Measurements from ENCODE around the gene TMEM26. TPM values are rescaled to one million over a fixed set of nuclear protein-coding genes. Genes with fewer than 3 reads are reported as not detected.
A peak's percentile ranks its signal among the peaks of the same experiment; 100 is the strongest.
"Not testable (repeated sequence)": the region's sequence is repeated elsewhere in the genome, so short reads cannot be mapped to it uniquely, and the experiment has no call there.

Gene TMEM26
- total RNA-seq, 6 experiments from 2014 or later = 0.42 to 3.8 (median 0.77) TPM

DNA sequence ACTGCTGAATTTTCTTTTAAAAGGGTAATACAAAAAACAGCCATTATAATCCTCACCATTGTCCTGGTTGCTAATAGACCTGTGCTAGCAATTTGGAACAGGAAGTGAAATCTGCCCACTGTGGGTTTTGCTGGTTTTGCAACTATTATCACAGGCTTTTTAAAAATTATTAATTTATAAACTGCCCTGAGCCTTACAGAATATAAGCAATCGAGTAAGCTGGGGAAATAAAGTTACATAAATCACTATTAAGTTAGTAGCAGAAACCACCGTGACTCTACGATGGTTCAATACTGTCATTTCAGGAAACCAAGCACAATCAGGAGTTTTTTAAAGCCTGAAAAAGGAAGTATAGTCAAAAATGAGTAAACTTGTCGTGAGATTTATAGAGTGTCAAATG is 62.3 kb downstream of the TMEM26 start:
- H3K27me3 ChIP-seq = no peaks in the 10 kb centered on the region
- peak in 1 of 4 donors; percentile 42 for ATAC-seq
- 51% methylated on average over 4 of the region's 4 CpGs for WGBS (ENCODE audit: insufficient coverage, low coverage, low lambda C conversion rate, missing lambda C conversion rate)
- no peaks in the 10 kb centered on the region for H3K9me3 ChIP-seq
- no peaks in the 10 kb centered on the region for H3K36me3 ChIP-seq
- no peak for DNase-seq
- no peak for TF ChIP-seq POLR2A (IDR thresholded peaks at IDR 0.05)
- TF ChIP-seq, protein P1, sequence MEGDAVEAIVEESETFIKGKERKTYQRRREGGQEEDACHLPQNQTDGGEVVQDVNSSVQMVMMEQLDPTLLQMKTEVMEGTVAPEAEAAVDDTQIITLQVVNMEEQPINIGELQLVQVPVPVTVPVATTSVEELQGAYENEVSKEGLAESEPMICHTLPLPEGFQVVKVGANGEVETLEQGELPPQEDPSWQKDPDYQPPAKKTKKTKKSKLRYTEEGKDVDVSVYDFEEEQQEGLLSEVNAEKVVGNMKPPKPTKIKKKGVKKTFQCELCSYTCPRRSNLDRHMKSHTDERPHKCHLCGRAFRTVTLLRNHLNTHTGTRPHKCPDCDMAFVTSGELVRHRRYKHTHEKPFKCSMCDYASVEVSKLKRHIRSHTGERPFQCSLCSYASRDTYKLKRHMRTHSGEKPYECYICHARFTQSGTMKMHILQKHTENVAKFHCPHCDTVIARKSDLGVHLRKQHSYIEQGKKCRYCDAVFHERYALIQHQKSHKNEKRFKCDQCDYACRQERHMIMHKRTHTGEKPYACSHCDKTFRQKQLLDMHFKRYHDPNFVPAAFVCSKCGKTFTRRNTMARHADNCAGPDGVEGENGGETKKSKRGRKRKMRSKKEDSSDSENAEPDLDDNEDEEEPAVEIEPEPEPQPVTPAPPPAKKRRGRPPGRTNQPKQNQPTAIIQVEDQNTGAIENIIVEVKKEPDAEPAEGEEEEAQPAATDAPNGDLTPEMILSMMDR (IDR thresholded peaks at IDR 0.05) = no peak
- intact Hi-C loops (cut with DNase I) = no loop called here
- H3K4me3 ChIP-seq = no peak overlapping the region
- peak overlapping the region in 1 of 3 donors; percentile 26 for H3K27ac ChIP-seq
- no peaks in the 10 kb centered on the region for H3K4me1 ChIP-seq

DNA sequence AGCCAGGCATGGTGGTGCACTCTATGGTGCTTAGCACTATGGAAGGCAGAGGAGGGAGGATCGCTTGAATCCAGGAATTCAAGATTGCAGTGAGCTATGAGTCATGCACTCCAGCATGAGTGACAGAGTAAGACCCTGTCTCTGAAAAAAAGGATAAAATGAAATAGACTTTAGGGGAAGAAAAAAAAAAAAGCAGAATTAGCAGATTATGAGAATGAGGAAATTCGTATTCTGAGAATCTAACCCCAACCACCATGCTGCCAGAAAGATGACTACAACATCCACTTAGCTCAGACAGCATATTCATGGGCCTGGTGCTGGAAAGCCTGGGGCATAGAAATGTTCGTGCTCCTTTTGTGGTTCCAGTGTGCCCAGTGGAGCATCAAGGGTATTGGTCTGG is 63.3 kb downstream of the TMEM26 start:
- Histone ChIP-seq H3K9me3 (no peaks in the 10 kb centered on the region), H3K4me1 (no peaks in the 10 kb centered on the region), H3K27me3 (no peaks in the 10 kb centered on the region), H3K4me3 (no peak overlapping the region), H3K27ac (no peak overlapping the region), H3K36me3 (no peaks in the 10 kb centered on the region)
- DNase-seq = no peak
- TF ChIP-seq, protein P1 (IDR thresholded peaks at IDR 0.05) = no peak
- TF ChIP-seq POLR2A (IDR thresholded peaks at IDR 0.05) = no peak
- intact Hi-C loops (cut with DNase I) = no loop called here
- ATAC-seq = peak; percentile 21 to 70 (median 62)
- 44% methylated on average over 3 of the region's 3 CpGs for WGBS (ENCODE audit: insufficient coverage, low coverage, low lambda C conversion rate, missing lambda C conversion rate)

DNA sequence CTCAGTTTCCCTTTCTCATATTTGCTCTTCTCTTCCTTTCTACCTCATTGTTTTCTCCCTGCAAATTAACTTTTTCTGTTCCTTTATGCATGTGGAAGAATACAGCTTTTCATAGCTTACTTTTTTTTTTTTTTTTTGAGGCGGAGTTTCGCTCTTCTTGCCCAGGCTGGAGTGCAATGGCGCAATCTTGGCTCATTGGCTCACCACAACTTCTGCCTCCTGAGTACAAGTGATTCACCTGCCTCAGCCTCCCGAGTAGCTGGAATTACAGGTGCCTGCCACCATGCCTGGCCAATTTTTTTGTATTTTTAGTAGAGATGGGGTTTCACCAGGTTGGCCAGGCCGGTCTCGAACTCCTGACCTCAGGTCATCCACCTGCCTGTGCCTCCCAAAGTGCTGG is 64.2 kb downstream of the TMEM26 start:
- H3K36me3 ChIP-seq; H3K4me3 ChIP-seq; H3K27me3 ChIP-seq; DNase-seq; intact Hi-C loops (cut with DNase I); H3K9me3 ChIP-seq; H3K27ac ChIP-seq; H3K4me1 ChIP-seq: not testable (repeated sequence)
- 73% methylated on average over 4 of the region's 6 CpGs for WGBS (ENCODE audit: insufficient coverage, low coverage, low lambda C conversion rate, missing lambda C conversion rate)
- peak in 1 of 4 donors; percentile 35 for ATAC-seq

DNA sequence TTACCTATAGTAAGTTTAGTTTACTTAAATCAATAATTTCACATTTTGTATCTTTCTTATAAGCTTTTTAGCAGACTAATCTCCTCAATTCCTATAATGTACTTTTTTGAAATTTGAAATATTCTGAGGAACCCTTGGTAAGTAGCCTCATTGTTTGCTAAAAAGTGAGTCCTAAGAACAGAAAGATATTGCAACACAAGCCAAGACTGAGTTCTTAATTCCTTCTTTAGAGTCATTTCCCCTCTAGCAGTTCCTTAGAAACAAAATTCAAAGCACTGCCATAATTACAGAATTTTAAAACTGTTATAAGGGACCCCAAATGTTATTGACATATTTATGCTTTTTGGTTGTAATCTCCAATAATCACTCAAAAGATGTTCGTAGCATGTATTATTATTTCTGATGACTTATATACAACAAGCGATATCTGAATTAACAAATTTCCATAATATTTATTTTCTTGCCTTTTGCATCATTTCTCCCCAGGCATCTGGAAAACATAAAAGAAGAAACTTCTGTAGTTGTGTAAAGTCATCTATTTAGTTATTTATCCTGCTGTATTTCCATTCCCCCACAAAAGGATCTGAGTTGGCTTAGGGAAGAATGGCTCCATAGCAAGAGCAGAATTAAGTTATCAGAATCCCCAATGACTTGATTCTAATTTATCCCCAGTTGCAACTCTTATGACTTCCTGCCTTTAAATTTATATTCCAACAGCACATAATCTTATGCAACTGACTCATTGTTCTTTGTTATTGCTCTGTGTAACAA is 67.8 kb downstream of the TMEM26 start:
- 84% methylated on average over 2 of the region's 2 CpGs for WGBS (ENCODE audit: insufficient coverage, low coverage, low lambda C conversion rate, missing lambda C conversion rate)
- Histone ChIP-seq H3K27me3 (no peaks in the 10 kb centered on the region), H3K4me3 (no peak overlapping the region), H3K36me3 (no peaks in the 10 kb centered on the region), H3K4me1 (no peaks in the 10 kb centered on the region), H3K27ac (no peak overlapping the region), H3K9me3 (no peaks in the 10 kb centered on the region)
- DNase-seq (no peak), ATAC-seq (no peak)
- intact Hi-C loops (cut with DNase I) = no loop called here
- TF ChIP-seq, protein P1 (IDR thresholded peaks at IDR 0.05) = no peak
- no peak for TF ChIP-seq POLR2A (IDR thresholded peaks at IDR 0.05)

DNA sequence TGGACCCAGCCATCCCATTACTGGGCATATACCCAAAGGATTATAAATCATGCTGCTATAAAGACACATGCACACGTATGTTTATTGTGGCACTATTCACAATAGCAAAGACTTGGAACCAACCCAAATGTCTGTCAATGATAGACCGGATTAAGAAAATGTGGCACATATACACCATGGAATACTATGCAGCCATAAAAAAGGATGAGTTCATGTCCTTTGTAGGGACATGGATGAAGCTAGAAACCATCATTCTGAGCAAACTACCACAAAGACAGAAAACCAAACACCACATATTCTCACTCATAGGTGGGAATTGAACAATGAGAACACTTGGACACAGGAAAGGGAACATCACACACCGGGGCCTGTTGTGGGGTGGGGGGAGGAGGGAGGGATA is 72.0 kb downstream of the TMEM26 start:
- H3K9me3 ChIP-seq; H3K4me1 ChIP-seq; H3K27ac ChIP-seq; H3K36me3 ChIP-seq; H3K27me3 ChIP-seq; DNase-seq; intact Hi-C loops (cut with DNase I); ATAC-seq; H3K4me3 ChIP-seq: not testable (repeated sequence)
- 67% methylated on average over 1 of the region's 3 CpGs for WGBS (ENCODE audit: insufficient coverage, low coverage, low lambda C conversion rate, missing lambda C conversion rate)

All from right lobe of liver (tissue), 6 donors.